Ovary (tissue), 9 donors: Measurements from ENCODE around the gene PRDM15. TPM values are rescaled to one million over a fixed set of nuclear protein-coding genes. Genes with fewer than 3 reads are reported as not detected.
"Not testable (repeated sequence)": the region's sequence is repeated elsewhere in the genome, so short reads cannot be mapped to it uniquely, and the experiment has no call there.

Experiments
- DNase-seq, 5 donors: peaks; one replicate each; pipeline ENCODE4 v3.0.0-alpha.2; 2019 to 2020
- H3K27ac ChIP-seq, 2 donors: fragments of 200-600 bp; one replicate each; pipeline versions ENCODE4 v1.5.1 to v1.8.0; 2019 to 2022
- H3K27me3 ChIP-seq: fragments of 200-600 bp; one replicate; pipeline ENCODE4 v1.8.0; 2022
- H3K36me3 ChIP-seq: fragments of 200-600 bp; sonication (generic); one replicate; pipeline ENCODE4 v1.5.1; 2019
- H3K4me1 ChIP-seq: one replicate; pipeline ENCODE4 v1.8.1; 2013; ENCODE audit warnings: mild to moderate bottlenecking, moderate library complexity; ENCODE audit not compliant: insufficient read depth
- H3K4me3 ChIP-seq: fragments of 200-600 bp; sonication (generic); one replicate; pipeline ENCODE4 v1.5.1; 2017
- H3K9me3 ChIP-seq, 2 donors: fragments of 200-600 bp in 1 of 2; sonication (generic) in 1 of 2; one replicate each; pipeline versions ENCODE4 v1.5.1 to v1.8.1; 2013 to 2019; ENCODE audit warnings: mild to moderate bottlenecking in 1 of 2, moderate library complexity in 1 of 2
- CTCF ChIP-seq, 3 donors: fragments of 450-650 bp in 2 of 3; fragments of 200-600 bp in 1 of 3; IDR thresholded peaks; one replicate each; pipeline versions ENCODE4 v1.5.1 to v1.8.0; 2016 to 2022; ENCODE audit warnings: antibody characterized with exemption in 3 of 3, mild to moderate bottlenecking in 1 of 3
- EP300 ChIP-seq: sonication (generic); formaldehyde crosslinking; IDR thresholded peaks from one replicate; pipeline ENCODE4 v1.6.1; 2017; ENCODE audit warnings: antibody characterized with exemption
- POLR2A ChIP-seq: fragments of 450-650 bp; IDR thresholded peaks from one replicate; pipeline ENCODE4 v1.6.1; 2017; ENCODE audit warnings: antibody characterized with exemption, mild to moderate bottlenecking, moderate library complexity
- WGBS, 3 donors: extraction: QIAGEN DNeasy Blood & Tissue Kit in 1 of 3; methylation state at CpG; one replicate each; pipeline versions ENCODE4 v1.1.5 to v1.1.7; 2013 to 2017; 5-methylcytosine and 5-hydroxymethylcytosine counted together
- intact Hi-C, 4 donors: fragments of 100-400 bp; cut with DNase I; formaldehyde crosslinking; loops; one replicate each; pipeline versions ENCODE4 v1.11.0 to v1.15.1; 2022 to 2023
- polyA plus RNA-seq, 2 donors: library from polyadenylated mRNA; stranded (reverse); fragments of 200-250 nt in 1 of 2; fragments of 350-450 nt in 1 of 2; fragmentation: Illumina TruSeq in 1 of 2; extraction: RNeasy Lipid Tissue Mini Kit (QIAGEN cat#74804) in 1 of 2; gene quantifications; one replicate each; pipeline ENCODE4 v1.2.3, GENCODE V29; 2013 to 2014
- total RNA-seq, 7 donors: library from RNA; depleted of rRNA in 2 of 7; stranded (reverse); fragments of >200 nt in 2 of 7; fragmentation: NEBNext Ultra II Directional in 3 of 7; extraction: Animal tissue kit (Norgen Biotek cat#: 25700) in 3 of 7; gene quantifications; one replicate each; pipeline versions ENCODE4 v1.1.0 to v1.2.4, GENCODE V29; 2016 to 2023
- donor health status: DM: no; HTN: no; CAD: no; lungs with moderate emphysema.
- donor health status: DM: no; HTN: no; CAD: no.
- donor health status: Bipolar disorder and iron deficiency.
- donor health status: DM: yes; HTN: yes; CAD: no.
- donor health status: DM: no; HTN: no; CAD: no.
- donor health status: DM: yes; HTN: yes; CAD: no.

The PRDM15 gene
- total and polyA plus RNA-seq, 9 donors, result 2.0 to 10.9 (median 5.9) TPM

- intact Hi-C loops, result no loop called here
Measured at GRCh38 chr21:41794600-41794999, 84.5 kb downstream of the PRDM15 start.

GRCh38 chr21:41792711-41793110, 86.4 kb downstream of the PRDM15 start:
- 88 to 95% (median 94%) methylated on average over 3 of the region's 3 CpGs for WGBS, 3 donors
- no peak for TF ChIP-seq POLR2A
- no peak for TF ChIP-seq CTCF (IDR thresholded peaks at IDR 0.05)
- TF ChIP-seq EP300, result no peak

More at GRCh38 chr21:41794600-41794999, 84.5 kb downstream of the PRDM15 start:
- no peaks in the 10 kb centered on the region for H3K4me1 ChIP-seq
- WGBS, 3 donors, result 89 to 91% (median 90%) methylated on average over 10 of the region's 10 CpGs
- no peak for DNase-seq
- H3K36me3 ChIP-seq, result no peaks in the 10 kb centered on the region
- H3K27me3 ChIP-seq, result no peaks in the 10 kb centered on the region
- no peaks in the 10 kb centered on the region for H3K9me3 ChIP-seq
- H3K27ac ChIP-seq, result no peak overlapping the region
- no peak overlapping the region for H3K4me3 ChIP-seq
- TF ChIP-seq EP300, result no peak
- TF ChIP-seq POLR2A, result no peak
- no peak for TF ChIP-seq CTCF (IDR thresholded peaks at IDR 0.05)

GRCh38 chr21:41786509-41786987, 92.6 kb downstream of the PRDM15 start:
- Histone ChIP-seq H3K27ac (no peak overlapping the region), H3K27me3 (no peaks in the 10 kb centered on the region), H3K4me3 (no peak overlapping the region), H3K4me1 (no peaks in the 10 kb centered on the region), H3K36me3 (no peaks in the 10 kb centered on the region), H3K9me3 (no peaks in the 10 kb centered on the region)
- no peak for DNase-seq
- intact Hi-C loops, result no loop called here
- WGBS, 3 donors, result 38 to 51% (median 45%) methylated on average over 13 of the region's 13 CpGs
- TF ChIP-seq EP300 (no peak), POLR2A (no peak), CTCF (IDR thresholded peaks at IDR 0.05) (no peak)

More at GRCh38 chr21:41792711-41793110, 86.4 kb downstream of the PRDM15 start:
- H3K4me3 ChIP-seq, result no peak overlapping the region
- no peaks in the 10 kb centered on the region for H3K4me1 ChIP-seq
- H3K27ac ChIP-seq, result no peak overlapping the region
- no peaks in the 10 kb centered on the region for H3K36me3 ChIP-seq
- H3K27me3 ChIP-seq, result no peaks in the 10 kb centered on the region
- intact Hi-C loops, result no loop called here
- no peak for DNase-seq
- H3K9me3 ChIP-seq, result no peaks in the 10 kb centered on the region

- H3K36me3 ChIP-seq, H3K4me3 ChIP-seq, H3K9me3 ChIP-seq, H3K27ac ChIP-seq, H3K4me1 ChIP-seq, intact Hi-C loops, DNase-seq, H3K27me3 ChIP-seq: not testable (repeated sequence)
- WGBS, 3 donors, result 86 to 91% (median 88%) methylated on average over 12 of the region's 12 CpGs
Measured at GRCh38 chr21:41785262-41785661, 93.9 kb downstream of the PRDM15 start.

- 86 to 89% (median 86%) methylated on average over 15 of the region's 15 CpGs for WGBS, 3 donors
- TF ChIP-seq EP300 (no peak), CTCF (IDR thresholded peaks at IDR 0.05) (no peak), POLR2A (no peak)
- Histone ChIP-seq H3K4me3 (no peak overlapping the region), H3K27ac (no peak overlapping the region), H3K27me3 (no peaks in the 10 kb centered on the region), H3K9me3 (no peaks in the 10 kb centered on the region), H3K36me3 (no peaks in the 10 kb centered on the region), H3K4me1 (no peaks in the 10 kb centered on the region)
- intact Hi-C loops, result no loop called here
- no peak for DNase-seq
Measured at GRCh38 chr21:41784456-41785102, 94.6 kb downstream of the PRDM15 start.
